Measurements from ENCODE around the gene FXYD7.

GRCh38 chr19:35108730-35109129, 34.3 kb upstream of the FXYD7 start:
- TF ChIP-seq ZFP1 (CRISPR knock-in tag; IDR thresholded peaks at IDR 0.05) (no peak), MTA3 (CRISPR knock-in tag; IDR thresholded peaks at IDR 0.05) (no peak), MBNL3 (CRISPR knock-in tag; conservative IDR thresholded peaks at IDR 0.05) (no peak), ZNF598 (CRISPR knock-in tag; IDR thresholded peaks at IDR 0.05; ENCODE audit: borderline replicate concordance) (no peak), HDAC6 (IDR thresholded peaks at IDR 0.05; ENCODE audit: low read depth, low read length) (no peak), ZZZ3 (CRISPR knock-in tag; IDR thresholded peaks at IDR 0.05; ENCODE audit: borderline replicate concordance) (no peak)
- TF ChIP-seq, protein P1, sequence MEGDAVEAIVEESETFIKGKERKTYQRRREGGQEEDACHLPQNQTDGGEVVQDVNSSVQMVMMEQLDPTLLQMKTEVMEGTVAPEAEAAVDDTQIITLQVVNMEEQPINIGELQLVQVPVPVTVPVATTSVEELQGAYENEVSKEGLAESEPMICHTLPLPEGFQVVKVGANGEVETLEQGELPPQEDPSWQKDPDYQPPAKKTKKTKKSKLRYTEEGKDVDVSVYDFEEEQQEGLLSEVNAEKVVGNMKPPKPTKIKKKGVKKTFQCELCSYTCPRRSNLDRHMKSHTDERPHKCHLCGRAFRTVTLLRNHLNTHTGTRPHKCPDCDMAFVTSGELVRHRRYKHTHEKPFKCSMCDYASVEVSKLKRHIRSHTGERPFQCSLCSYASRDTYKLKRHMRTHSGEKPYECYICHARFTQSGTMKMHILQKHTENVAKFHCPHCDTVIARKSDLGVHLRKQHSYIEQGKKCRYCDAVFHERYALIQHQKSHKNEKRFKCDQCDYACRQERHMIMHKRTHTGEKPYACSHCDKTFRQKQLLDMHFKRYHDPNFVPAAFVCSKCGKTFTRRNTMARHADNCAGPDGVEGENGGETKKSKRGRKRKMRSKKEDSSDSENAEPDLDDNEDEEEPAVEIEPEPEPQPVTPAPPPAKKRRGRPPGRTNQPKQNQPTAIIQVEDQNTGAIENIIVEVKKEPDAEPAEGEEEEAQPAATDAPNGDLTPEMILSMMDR (CRISPR knock-in tag; IDR thresholded peaks at IDR 0.05), result no peak

Data from HepG2 (cell line).